ENCODE measurements around the gene GATA5.

GATA5 gene

GRCh38 chr20:62475772-62476055, at the start of gene GATA5:
GATA5 (minus strand) TSS chr20:62475995; CDS start chr20:62475521, 474 bp downstream.
- no peak for DNase-seq

GRCh38 chr20:62525014-62525413, 49.2 kb upstream of the GATA5 start:
- no peak for DNase-seq

GRCh38 chr20:62524505-62524911, 48.7 kb upstream of the GATA5 start:
- no peak for DNase-seq

GRCh38 chr20:62523473-62524203, 47.8 kb upstream of the GATA5 start:
- DNase-seq: peak; percentile 53 to 57

GRCh38 chr20:62522748-62523396, 47.1 kb upstream of the GATA5 start:
- peak in 1 of 2 donors; percentile 10 for DNase-seq

GRCh38 chr20:62519826-62520225, 44.0 kb upstream of the GATA5 start:
- no peak for DNase-seq

GRCh38 chr20:62518911-62519310, 43.1 kb upstream of the GATA5 start:
- no peak for DNase-seq

- DNase-seq: no peak
Measured at GRCh38 chr20:62517901-62518610, 42.3 kb upstream of the GATA5 start.

GRCh38 chr20:62517168-62517567, 41.4 kb upstream of the GATA5 start:
- DNase-seq: no peak

GRCh38 chr20:62516338-62516737, 40.5 kb upstream of the GATA5 start:
- no peak for DNase-seq

- DNase-seq: no peak
Measured at GRCh38 chr20:62515826-62516225, 40.0 kb upstream of the GATA5 start.

- no peak for DNase-seq
Measured at GRCh38 chr20:62515280-62515679, 39.5 kb upstream of the GATA5 start.

GRCh38 chr20:62513991-62514390, 38.2 kb upstream of the GATA5 start:
- DNase-seq: no peak

GRCh38 chr20:62511915-62512610, 36.3 kb upstream of the GATA5 start:
- no peak for DNase-seq

GRCh38 chr20:62511300-62511914, 35.6 kb upstream of the GATA5 start:
- no peak for DNase-seq

- DNase-seq: no peak
Measured at GRCh38 chr20:62508641-62509051, 32.9 kb upstream of the GATA5 start.

GRCh38 chr20:62507991-62508640, 32.3 kb upstream of the GATA5 start:
- no peak for DNase-seq

GRCh38 chr20:62507323-62507722, 31.5 kb upstream of the GATA5 start:
- DNase-seq: no peak

- DNase-seq: no peak
Measured at GRCh38 chr20:62506791-62507190, 31.0 kb upstream of the GATA5 start.

GRCh38 chr20:62506087-62506486, 30.3 kb upstream of the GATA5 start:
- DNase-seq: no peak

GRCh38 chr20:62505337-62506045, 29.7 kb upstream of the GATA5 start:
- DNase-seq: no peak

GRCh38 chr20:62504323-62504722, 28.5 kb upstream of the GATA5 start:
- DNase-seq: no peak

Measured in stimulated activated CD4-positive, alpha-beta T cell treated with anti-CD3 and anti-CD28 coated beads, Interleukin-2, amount 100 ng/mL, for 48 hours (primary cell).